ENCODE measurements around the gene KRT85.
A peak's percentile ranks its signal among the peaks of the same experiment; 100 is the strongest.

Gene KRT85

DNA sequence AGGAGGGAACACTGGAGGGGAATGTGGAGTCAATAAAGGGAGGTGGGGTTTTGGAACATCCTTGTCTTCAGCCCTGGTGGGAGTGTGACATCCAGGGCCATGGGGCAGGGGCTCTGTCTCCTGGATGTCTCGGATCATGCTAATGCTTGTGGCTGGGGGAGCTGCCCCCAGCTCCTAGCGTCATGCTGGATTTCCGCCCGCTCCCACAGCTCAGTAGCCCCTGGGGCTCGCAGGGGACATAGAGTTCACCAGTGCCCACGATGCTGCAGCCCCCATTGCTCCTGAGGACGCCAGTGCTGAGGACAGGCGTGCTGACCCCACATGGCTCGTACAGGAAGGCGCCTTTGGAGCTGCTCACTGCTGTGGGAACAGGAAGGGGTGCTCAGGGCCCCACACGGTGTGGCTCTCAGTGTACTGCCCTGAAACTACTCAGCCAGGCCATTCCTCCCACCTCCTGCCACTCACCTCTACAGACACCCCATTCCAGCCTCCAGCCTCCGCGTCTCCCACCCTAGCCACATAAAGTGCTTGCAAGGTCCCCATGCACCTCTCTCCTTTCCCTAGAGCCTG lies 27.6 kb upstream of the KRT85 start:
- no peak for DNase-seq (ENCODE audit: low read depth)

DNA sequence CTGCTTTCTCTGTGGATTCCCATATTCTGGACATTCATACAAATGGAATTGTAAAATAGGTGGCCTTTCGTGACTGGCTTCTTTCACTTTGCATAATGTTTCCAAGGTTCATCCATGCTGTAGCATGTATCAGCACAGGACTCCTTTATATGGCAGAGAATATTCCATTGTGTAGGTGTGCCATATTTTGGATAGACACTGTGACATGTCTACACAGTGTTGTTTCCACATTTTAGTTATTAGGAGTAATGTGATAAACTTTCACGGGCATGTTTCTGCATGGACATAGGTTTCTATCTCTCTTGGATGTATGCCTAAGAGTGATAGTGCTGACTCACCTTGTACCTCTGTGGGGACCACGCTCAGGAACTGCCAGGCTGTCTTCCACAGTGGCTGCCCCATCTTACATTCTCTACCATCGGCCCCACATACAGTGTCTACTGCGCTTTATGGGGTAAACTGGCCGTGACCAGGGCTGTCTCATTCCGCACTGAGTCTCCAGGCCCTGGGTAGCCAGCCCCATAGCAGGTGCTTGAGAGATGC lies 25.3 kb upstream of the KRT85 start:
- no peak for DNase-seq (ENCODE audit: low read depth)

DNA sequence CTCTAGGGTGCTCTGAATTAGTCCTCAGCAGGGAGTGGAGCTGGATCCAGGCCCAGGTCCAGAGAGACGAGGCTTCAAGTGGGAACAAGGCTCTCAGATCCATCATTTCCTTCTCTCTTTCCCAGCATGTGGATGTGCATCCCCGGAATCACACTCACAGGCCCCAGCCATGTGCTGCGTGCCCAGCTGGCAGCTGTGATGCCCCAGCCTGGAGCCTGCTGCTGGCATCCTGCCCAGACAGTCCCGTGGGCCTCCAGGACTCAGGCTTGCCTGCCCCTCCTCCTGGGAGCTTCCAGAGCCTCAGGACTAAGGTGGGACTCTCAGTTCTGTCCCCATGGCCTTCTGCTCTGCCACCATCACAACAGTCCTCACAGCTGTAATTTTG lies 24.3 kb upstream of the KRT85 start:
- no peak for DNase-seq (ENCODE audit: low read depth)

DNA sequence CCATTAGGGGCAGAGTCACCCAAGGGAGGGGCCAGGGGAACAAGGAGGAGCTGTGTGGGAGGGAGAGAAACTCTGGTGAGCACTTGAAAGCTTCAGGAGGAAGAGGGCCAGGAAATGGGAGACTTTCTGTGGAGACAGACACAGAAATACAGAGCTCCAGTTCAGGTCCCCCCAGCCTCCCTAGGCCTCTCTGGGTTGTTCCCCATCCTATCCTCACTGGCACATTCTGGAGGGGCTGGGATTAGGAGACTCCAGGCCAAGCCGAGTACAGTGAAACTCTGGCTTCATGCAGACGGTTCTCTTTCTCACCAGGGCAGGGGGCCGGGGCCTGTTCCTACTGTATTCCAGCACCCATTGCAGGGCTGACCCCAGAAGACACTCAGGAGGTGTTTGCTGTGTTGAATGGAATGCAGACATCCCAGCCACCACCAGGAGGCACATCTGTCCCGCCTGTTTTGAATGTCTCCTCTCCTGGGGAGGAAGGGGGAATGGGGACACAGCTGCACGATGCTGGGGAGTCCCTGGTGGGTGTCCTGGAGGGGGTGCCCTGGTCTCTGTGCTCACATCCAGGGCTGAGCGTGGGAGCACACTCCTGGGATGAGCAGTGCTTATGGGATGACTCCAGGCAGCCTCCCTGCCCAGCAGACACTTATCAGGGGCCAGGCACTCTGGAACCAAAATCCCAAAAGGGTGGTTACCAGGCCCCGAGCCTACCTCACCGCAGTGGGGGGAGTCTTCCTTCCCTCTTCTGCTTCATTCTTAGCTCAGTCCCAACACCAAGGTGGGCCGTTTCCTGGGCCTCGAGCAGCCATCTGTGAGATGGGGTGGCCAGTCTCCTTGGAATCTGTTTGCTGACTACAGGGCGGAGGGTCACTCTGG lies 23.7 kb upstream of the KRT85 start:
- no peak for DNase-seq (ENCODE audit: low read depth)

DNA sequence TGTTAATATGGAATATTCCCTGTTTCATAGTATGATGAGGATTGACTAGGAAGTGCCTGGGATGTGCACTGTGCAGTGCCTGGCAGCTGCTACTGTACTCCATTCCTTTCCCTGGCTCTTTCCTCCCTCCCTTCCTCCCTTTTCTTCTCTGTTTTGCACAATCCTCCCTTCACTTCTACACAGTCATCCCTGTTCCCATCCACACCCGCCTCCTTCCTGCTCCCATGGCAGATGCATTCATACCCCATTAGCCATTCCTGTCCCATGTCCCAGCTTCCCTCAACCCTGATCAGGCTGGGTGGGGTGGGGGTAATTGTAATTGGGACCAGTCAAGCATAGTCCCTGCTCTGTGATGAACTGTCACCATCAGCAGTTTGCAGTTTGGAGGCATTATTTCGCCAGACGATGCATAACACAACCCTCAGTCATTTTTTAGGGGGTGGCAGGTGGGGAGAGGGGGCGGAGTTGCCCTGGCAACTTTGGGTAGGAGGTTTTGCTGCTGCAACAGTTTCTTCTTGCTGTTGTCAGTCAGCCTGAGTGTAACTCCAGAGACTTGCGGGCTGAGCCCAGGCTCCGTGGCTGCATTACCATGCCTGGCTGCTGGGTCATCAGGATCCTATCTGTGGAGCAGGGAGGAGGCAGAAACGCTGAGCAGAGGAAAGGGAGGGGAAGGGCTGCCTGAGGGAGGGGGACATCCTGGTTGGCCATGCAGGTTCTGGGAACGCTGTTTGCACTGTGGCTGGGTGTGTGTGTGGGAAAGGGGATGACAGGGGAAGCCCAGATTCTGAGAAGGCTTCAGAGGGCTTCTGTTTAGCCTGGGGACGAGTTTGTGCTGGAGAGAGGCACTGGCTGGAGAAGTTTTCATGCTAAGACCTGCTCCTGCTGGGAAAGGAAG lies 22.3 kb upstream of the KRT85 start:
- no peak for DNase-seq (ENCODE audit: low read depth)

DNA sequence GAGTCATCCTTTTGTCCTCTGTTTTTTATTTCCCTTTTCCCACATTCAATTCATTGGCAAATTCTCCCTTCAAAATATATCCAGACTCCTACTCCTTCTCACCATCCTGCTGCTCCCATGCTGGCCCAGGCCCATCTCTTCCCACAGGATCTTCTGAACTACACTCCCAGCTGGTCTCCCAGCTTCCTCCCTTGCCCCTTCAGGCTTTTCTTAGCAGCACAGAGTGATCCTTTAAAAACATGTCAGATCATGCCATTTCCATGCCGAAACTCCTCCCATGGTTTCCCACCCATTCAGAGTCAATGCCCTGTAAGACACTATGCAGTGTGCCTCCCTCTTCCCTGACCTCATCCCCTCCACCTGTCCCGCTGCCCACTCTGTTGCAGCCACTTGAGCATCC lies 20.6 kb upstream of the KRT85 start:
- no peak for DNase-seq (ENCODE audit: low read depth)

DNA sequence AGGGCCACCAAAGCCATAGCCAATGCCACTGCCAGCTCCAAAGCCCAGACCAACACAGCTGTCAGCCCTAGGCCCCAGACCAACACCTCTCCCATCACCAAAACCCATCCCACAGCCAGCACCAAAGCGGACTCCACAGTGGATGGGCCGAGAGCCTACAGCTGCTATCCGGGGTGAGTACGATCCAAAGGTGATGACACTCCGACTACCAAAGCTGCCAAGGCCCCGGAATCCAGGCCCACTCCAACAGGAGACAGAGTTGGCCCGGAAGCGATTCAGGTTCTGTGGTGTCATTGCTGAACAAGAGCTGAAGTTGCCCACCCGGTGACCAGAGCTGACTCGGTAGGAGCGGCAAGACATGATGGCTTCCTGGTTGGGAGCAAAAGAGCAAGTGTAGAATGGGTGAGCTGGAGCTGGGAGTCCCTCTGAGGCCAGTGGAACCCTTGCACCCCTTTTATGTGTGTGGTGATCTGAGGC lies 18.0 kb upstream of the KRT85 start, which contains the start of gene KRT84:
KRT84 (minus strand) TSS at position 427 of the 477 bp plus-strand sequence; CDS start at position 360, 67 bp downstream.
- DNase-seq (ENCODE audit: low read depth) = no peak

DNA sequence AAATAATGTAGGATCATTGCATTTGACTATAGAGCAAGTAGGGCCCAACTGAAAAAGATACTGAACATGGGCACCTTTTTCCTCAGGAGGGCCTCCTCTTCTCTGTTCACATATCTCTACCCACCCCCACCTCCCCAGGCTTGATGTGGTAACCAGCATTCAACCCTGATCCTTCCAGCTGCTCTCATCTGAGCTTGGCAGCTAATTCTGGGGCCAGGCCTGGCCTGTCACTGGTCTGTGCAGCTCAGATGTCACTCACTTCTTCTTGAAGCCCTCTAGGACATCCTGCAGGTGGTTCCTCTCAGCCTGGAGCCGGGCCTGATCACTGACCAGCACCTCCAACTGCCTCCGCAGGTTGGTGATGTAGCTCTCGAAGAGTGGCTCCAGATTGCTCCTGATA lies 16.1 kb upstream of the KRT85 start:
- DNase-seq (ENCODE audit: low read depth) = no peak

DNA sequence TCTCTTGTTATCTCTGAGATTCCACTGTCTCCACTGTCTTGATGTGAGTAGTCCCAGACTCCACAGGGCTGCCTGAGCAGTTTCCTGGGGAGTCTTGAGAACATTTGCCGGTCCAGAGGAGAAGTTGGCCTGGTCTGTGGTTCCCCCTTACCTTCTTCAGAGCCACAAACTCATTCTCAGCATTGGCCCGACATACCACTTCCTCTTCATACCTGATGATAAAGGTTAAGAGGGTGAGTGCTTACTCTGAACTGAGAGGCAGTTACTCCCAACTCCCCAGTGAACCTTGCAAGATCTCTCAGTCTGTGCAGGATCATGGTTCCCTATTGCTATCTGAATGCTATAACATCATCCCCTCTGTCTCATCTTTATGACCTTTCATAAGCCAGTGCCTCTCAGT lies 15.6 kb upstream of the KRT85 start:
- no peak for DNase-seq (ENCODE audit: low read depth)

DNA sequence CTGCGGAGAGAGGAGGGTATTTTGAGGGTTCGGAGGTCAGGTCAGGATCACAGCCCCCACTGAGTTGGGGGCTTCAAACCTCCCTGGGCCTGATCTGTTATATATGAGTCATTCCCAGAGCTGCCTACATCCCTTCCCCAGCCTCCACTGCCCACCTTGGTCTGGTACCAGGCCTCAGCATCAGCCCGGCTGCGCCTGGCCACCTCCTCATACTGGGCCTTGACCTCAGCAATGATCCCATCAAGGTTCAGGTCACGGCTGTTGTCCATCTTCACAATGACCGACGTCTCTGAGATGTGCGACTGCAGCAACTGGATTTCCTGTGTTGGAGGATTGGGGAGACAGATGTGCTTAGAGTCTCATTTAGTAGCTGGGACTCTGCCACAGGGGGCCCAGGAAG lies 13.9 kb upstream of the KRT85 start:
- DNase-seq (ENCODE audit: low read depth) = no peak

DNA sequence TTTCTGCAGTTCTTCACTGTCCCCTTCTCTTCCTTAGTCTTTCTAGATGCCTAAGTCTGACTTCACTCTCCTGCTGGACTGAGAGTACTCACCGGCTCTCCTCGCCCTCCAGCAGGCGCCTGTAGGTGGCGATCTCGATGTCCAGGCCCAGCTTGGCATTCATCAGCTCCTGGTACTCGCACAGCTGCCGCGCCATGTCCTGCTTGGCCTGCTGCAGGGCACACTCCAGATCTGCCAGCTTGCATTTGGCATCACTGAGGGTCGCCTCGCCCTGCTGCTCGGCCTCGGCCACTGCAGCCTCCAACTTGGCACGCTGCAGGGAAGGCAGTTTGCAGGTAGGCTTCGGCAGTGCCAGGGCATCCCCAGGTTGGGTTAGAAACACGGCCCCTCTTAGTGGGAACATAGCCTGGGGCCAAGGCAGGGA lies 13.0 kb upstream of the KRT85 start:
- DNase-seq (ENCODE audit: low read depth) = no peak

DNA sequence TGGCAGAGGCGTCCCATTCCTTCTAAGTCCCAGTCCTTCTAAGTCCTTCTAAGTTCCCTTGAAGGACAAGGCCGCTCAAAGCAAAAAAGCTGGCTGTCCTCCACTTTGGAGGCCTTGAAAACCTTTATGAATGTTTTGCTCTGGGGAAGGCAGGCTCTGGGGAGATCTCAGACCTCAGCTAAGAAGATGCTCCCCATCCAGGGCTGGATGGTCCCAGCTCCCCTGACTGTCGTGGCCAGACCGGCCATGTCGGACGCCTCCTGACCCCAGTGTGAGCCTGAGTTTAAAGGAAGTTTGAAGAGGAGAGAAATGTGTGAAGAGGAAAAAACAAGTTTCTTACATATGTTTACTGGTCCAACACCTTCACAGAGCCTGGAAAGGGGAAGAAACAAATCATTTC lies 12.3 kb upstream of the KRT85 start:
- DNase-seq (ENCODE audit: low read depth) = no peak

DNA sequence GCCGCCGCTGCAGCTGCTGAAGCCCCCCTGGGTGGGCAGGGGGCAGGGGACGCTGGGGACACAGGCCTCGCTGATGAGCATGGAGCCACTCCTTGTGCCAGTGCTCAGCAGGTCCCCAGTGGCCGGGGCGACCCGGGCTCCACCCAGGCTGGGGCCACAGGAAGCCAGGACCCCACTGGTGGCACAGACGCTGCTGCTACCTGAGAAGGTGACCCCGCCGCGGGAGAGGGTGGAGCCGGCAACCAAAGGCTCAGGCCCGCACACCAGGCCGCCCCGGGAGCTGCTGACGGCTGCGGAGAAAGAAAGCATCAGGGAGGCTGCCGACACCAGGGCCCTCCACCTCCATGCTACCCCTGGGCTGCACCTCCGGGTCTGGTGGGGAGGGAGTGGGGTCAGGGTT lies 10.8 kb upstream of the KRT85 start:
- no peak for DNase-seq (ENCODE audit: low read depth)

DNA sequence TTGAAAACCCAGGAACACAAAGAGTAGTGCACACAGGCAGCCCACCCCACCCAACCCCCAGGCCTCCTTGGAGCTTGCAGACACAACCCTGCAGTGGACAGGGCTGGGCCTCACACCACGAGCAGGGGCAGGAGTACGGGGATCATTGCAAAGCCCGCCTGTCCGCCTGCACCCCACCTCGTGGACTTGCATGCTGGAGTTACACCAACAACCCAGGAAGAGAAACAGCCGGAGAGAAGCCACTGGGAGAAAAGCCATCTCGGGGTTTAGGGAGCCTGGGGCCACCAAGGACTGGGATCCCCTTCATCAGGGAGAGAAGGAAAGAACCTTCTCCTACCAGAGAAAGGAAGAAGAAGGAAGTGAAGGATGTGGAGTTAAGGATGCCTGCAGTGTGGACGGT lies 10.0 kb upstream of the KRT85 start:
- no peak for DNase-seq (ENCODE audit: low read depth)

DNA sequence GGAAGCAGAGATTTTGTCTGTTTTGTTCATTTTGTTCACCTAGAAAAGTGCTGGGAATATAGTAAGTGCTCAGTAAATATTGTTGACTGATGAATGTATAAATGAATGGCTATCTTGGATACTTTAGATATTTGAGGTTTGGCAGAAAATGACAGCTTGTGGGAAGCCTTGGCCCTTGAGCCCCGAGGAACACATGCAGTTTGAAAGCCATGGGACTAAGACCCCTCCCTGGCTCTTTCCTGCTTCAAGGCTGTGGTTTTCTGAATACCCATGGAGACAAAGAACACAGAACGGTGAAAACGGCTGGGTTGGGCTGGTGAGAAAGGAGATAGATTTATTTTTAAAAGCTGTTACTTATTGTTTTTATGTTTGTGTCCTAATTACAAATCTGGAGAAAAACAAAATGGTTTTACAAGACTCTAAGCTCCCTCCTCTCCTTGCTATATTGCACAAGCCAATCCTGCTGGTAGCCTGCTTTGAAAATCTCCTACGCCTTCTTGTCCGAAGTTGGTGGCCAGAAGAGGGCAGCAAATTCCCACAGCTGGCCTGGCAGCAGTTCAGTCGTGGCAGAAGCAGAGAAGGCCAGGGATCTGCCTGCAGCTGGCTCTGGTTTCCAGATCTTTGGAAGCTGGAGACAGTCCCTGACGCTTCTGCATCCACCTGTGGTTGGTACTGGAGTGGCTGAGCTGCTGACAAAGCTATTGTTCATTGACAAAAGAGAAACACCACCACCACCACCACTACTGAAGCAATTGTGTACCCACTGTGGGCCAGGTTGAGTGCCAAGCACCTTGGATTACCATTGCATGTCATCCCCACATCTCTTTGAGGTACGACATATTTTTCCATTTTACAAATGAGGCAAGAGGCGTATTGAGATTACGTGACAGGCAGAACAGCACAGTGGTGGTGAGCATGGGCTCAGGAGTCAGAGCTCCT lies 5.2 kb upstream of the KRT85 start:
- peak; percentile 16 for DNase-seq (ENCODE audit: low read depth)

DNA sequence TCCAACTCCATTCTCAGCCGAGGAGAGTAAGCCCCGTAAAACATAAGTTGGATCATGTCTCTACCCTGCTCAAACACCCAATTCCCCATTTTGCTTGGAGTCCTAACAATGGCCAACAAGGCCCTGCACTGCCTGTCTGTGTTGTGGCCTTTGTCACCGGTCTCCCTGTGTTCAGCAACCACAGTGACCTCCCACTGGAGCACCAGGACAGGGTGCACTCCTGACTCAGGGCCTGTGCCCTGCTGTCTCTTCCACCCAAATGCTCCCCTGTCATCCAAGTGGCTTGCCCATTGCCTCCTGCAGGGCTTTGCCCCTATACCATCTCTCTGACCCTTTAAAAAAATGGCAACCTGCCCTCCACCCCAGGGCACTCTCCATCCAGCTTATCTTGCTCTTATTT lies 4.4 kb upstream of the KRT85 start:
- no peak for DNase-seq (ENCODE audit: low read depth)

DNA sequence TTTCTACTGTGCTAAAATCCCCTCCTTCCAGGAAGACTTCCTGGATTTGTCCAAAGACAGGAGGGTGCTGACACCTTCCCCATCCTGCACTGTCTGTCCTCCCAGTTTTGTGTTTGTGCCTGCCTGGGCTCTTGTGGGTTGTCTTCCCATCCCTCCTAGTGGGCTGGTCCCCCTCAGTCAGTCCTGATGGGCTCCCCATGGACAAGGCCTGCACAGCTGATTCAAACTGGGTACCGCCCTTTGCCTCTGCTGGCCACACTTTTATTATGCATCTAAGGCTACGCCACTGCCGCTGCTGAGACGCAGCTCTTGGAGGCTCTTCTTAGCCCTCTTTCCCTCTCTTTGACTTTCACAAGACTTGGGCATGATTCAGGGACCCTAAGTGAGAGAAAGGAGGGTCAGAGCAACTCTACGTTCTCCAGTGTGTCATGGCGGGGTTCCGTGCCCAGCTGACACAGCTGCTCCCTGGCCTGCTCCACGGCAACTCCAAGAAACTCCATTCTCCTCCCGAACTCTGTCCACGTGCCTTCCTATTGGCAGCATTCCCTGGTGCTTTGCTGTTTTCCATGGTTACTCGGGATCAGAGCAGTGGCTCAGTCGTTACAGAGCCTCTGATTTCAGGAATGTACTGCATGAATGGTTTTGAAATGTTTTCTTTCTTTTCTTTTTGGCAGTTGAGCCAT lies 3.8 kb upstream of the KRT85 start:
- no peak for DNase-seq (ENCODE audit: low read depth)

DNA sequence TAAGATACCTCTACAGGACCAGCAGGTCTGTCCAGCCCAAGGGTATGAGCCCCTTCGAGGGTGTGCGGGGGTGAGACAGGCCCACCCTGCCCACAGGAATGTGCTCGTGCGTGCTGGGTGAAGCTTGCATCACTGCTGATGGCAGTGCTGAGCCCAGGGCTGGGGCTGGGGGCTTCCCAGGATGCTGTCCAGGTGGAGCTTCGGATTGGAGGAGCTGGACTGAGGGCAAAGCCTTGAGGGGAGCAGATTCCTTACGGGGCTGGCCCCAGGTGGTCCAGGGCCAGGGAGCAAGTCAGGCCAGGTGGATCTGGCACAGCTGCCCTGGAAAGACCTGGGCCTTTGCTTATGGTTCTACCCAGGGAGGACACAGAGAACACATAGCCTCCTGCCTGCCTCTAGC lies 2.5 kb upstream of the KRT85 start:
- no peak for DNase-seq (ENCODE audit: low read depth)

DNA sequence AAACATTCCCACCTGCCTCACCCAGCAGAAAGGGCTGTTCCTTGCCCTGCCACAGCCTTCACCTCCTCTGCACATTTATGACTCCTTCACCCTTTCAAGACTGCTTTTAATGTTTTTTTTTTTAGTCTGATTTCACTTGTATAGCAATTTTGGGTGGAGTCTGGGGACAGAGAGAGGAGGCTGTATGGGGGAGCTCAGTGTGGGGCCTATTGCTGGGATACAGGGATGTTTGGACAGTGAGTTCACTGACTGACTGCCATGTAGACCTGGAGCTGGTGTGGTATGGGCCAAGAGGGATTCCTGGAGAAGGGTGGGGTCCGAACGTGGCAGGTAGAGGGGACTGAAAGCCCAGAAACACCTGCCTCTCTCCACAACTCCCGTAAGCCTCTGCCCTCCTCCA lies 1.9 kb upstream of the KRT85 start:
- DNase-seq (ENCODE audit: low read depth) = no peak

DNA sequence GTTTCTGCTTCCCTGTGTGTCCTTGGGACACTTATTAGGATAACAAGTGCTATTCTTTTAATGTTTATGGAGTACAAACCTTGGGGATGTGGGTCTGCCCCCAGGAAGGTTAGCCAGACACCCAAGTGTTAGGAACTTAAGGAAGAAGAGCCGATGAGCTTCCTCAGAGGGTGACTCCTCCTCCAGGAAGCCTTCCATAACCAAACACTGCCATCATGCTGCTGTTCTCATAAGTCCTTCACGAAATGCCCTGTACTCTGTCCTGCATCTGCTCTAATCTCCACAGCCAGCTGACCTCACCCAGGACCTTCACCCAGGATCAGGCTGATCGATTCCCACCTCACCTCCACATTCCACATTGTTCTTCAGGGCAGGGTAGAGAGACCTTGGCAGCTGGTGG lies 1.2 kb upstream of the KRT85 start:
- no peak for DNase-seq (ENCODE audit: low read depth)

DNA sequence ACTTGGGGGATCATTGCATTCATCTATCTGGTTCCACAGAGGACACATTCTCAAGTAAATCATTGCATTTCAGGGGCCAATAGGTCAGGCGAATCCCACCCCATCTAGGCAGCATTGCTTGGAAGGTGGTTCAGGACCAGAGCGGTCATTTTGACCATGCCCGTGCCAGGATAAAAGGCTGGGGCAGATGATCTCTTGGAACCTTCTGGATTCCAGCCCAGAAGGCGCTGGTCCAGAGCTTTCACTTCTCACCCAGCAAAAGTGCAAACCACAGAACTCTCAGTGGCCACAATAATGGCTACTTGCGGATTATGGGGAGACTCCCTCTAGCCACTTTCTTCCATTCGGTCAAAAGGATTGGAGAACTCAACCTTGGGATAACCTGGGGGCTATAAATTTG lies 595 bp upstream of the KRT85 start:
- DNase-seq (ENCODE audit: low read depth) = no peak

All from stimulated activated CD8-positive, alpha-beta memory T cell treated with anti-CD3 and anti-CD28 coated beads, Interleukin-7, amount 100 ng/mL, for 24 hours (primary cell).